HG02938 (cell line): ENCODE measurements around the gene NCKAP5.

Source experiments
- ATAC-seq: cut with Tn5 transposase; IDR thresholded peaks from one replicate; pipeline ENCODE4 v1.9.1; 2021; ENCODE audit warnings: mild to moderate bottlenecking, moderate library complexity; ENCODE audit not compliant: unreplicated experiment

Gene NCKAP5

DNA sequence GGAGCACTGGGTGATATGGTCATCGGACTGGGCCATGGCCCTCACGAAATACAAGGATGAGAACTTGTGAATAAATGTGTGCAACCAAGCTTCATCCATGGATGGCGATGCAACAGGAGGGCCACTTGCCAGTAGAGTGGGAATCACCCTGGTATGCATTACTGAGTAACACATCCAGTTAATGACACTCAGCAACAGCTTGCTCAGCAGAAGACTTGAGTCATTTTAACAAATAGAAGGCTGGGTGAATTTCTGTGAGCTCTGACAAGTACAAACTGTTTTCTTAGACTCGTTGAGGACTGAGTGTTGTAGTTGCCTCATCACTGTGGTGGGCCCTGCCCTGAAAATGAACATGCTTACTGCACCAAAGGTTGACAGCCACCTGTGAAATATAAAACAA is 221.6 kb downstream of the NCKAP5 start:
- ATAC-seq: no peak

DNA sequence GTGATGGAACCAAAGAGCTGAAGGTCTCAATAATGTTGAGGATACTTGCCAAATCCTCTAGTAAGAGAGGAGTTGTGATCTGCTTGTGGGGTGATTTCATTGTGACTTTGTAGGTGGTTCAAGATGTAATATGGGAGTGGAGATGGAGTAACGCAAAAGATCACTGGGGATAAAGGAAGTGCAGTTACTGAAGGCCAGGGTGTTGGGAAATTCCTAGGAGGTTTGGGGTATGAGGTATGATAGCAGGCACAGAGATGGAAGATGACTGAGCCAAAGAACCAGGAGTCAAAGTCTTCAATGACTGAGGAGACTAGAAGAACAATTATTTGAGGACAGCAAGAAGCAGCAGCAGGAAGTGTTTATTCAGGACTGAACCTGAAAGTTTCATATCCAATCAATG is 222.6 kb downstream of the NCKAP5 start:
- no peak for ATAC-seq

DNA sequence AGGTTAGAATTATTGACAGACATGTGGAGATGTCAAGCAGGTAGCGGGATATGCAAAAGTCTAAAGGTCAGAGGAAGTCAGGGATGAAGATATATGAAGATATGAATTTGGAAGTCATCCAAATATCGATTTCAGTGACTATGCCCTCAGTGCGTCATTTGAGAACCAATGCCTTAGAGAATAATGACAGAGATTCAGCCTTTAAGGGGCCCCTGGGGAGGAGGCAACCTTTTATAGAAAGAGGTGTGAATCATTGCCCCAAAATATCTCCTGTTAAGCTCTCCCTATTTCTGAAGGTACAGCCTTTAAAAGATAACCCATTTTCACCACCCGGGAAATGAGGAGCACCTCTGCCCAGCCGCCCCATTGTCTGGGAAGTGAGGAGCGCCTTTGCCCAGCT is 223.4 kb downstream of the NCKAP5 start:
- ATAC-seq: no peak

DNA sequence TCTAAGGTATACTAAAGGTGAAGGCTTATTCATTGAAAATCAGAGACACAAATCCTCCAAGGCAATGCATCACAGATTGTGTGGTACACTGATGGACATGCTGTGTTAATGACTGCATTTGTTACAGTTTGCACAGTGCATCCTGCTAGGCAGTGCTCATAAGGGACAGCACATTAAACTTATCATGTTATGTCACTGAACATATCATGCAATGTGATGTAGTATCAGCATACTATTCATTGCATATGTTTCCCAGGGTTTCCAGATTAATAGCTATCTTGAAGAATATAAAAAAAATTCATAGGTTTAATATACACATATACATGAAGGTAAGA is 225.3 kb downstream of the NCKAP5 start:
- ATAC-seq: no peak

DNA sequence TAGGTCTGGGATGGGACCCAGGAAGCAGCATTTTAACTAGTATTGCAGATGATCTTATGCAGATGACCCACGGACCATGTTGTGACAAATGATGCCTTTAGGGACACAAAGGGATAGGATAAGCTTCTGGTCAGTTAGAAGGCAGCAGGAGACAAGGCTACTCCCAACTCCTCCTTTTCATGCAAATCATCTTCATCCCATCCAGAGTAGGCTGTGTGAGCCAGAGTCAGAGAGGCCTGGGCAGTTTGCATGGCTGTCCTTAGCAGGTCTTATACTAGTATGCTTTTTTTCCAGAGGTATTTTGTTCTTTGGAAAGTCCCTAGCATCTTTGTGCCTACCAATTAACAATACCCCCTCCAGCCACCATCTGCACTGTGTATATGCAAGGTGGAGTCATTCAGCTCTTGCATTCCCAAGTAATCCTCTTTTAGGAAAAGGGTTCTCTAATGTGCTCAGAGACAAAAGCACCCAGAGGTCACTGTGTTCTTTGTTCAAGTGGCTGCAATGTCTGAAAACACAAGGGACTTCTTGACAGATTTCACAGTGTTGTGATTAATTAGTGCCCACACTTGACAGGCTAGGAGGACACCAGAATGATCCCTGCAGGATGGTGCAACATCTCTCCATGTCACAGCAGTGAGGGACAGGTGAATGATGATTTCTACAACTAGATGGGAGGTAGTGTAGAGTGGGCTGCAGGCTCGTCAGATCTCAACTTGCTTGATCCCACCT is 225.8 kb downstream of the NCKAP5 start:
- ATAC-seq: no peak

DNA sequence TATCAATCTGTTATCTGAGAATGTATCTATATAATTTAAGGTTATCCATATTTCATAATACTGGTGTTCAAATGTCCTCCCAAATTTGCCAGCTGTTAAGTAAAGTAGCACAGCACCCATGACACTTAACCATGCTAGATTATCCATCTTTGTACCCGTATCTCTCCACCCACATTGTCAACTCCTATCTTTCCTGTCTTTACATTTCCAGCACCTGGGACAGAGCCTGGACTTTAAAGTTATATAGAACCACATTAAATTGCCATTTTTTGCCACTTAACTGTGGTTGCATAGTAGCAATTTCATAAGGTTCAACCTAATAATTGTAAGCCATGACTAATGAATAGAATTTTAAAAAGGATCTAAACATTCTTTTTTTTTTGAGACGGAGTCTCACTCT is 226.7 kb downstream of the NCKAP5 start:
- no peak for ATAC-seq

DNA sequence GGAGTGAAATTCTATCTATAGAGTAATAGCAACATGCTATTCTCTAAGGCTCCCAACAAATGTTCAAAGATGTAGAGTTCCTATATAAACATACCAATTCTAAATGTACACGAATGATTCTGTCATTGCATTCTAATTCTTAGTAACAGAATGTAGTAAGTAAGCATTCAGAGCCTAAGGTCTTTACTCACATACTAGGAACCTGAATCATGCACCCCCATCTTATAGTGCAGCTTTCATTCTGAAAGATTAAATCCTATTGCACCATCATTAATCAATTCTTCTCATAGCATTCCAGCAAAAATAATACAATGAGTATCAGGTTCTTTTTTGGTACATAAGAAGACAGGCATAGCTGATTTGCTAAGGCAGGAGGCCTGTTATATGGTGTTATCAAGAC is 230.0 kb downstream of the NCKAP5 start:
- ATAC-seq: no peak

GRCh38 chr2:133334923-133335322 is 233.3 kb downstream of the NCKAP5 start:
- ATAC-seq: no peak

DNA sequence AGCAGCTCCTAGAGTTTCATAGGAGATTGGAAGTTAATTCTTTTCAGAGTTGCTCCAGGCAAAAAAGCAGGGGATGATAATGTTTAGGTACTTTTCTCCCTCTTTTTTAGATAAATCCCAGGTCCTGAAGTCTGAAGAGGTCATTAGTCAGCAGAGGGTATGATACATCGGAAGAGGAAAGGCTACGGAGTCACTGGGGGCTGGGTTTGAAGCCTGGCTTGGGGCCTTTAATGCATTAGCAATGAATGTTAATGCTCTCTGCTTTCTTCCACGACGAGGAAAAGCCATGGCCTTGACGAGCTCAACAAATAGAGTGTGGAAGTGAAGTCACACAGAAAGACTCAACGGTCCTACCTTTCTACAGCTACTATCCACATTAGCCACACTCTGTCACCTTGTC is 235.1 kb downstream of the NCKAP5 start:
- ATAC-seq: no peak

DNA sequence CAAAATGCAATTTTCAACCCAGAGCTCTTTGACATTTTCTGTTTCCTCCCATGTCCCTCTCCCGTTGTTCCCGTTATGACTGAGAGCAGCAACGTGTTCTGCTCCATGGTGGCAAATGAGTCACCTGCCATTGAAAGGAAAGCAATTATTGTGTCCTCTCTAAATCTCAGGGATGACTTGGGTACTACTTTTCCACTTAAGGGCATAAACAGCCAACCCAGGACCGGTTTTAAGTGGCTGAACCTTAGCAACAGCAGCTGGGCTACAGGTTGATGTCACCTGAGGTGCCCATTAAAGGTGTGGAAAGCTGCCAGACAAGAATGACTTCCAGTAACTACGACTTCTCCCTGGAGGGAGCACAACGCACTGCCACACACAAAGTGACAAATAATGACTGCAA is 236.8 kb downstream of the NCKAP5 start:
- no peak for ATAC-seq

- ATAC-seq: no peak
Observed at GRCh38 chr2:133326652-133327397, 241.4 kb downstream of the NCKAP5 start.

GRCh38 chr2:133324150-133324561 is 244.1 kb downstream of the NCKAP5 start:
- no peak for ATAC-seq

GRCh38 chr2:133322909-133323308 is 245.4 kb downstream of the NCKAP5 start:
- ATAC-seq: no peak

- no peak for ATAC-seq
Observed at GRCh38 chr2:133317178-133317577, 251.1 kb downstream of the NCKAP5 start.

- ATAC-seq: no peak
Observed at GRCh38 chr2:133316557-133316956, 251.7 kb downstream of the NCKAP5 start.

DNA sequence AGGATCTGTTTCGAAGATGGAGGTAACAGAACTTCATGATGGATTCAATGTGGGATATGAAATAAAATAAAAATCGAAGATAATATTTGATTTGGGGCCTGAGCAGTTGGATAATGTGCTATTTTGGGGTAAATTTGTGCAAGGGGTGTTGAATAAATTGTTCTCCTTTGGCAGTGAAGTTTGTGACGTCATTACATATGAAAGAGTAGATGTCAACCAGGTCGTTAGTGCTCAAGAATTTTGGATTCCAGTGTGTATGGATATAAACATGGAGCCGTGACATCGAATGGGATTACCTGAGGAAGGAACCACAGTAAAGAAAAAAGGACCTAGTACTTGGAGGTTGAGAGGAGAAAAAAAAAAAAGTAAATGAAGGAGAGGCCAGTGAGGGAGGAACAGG is 253.0 kb downstream of the NCKAP5 start:
- ATAC-seq: no peak

GRCh38 chr2:133314795-133315194 is 253.5 kb downstream of the NCKAP5 start:
- no peak for ATAC-seq

- no peak for ATAC-seq
Observed at GRCh38 chr2:133312038-133312729, 256.1 kb downstream of the NCKAP5 start.

- no peak for ATAC-seq
Observed at GRCh38 chr2:133306236-133306635, 262.0 kb downstream of the NCKAP5 start.

- ATAC-seq: no peak
Observed at GRCh38 chr2:133304344-133304743, 263.9 kb downstream of the NCKAP5 start.

GRCh38 chr2:133303150-133303549 is 265.1 kb downstream of the NCKAP5 start:
- ATAC-seq: no peak

DNA sequence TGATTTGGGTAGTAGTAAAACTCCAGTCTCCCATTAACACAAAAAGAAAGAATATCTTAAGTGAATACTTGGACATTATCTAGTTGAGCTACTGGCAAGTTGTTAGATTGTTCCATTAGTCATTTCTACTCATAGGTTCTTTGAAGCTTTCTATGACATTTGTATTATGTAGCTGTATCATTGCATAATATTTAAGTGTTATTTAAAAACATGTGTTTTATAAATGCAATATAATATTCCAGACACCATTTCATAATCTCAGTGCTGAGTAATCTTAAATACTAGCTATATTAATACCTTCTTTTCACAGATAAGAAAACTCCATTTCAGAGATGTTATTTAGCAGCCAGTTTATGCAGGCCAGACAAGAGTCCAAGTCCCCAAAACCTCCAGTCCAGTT is 271.9 kb downstream of the NCKAP5 start:
- no peak for ATAC-seq
